IMR-90 (cell line): ENCODE results near the gene ARID3C. TPM values are rescaled to one million over a fixed set of nuclear protein-coding genes. Genes with fewer than 3 reads are reported as not detected.

Experiments
- ATAC-seq: fragments of 200-7000 bp; cut with Tn5 transposase; 2 replicates; pipeline ENCODE4 v1.9.1; 2020; ENCODE audit warnings: low read depth, mild to moderate bottlenecking, moderate library complexity
- BruUV-seq: library from RNA; stranded (reverse); fragments of 400-500 nt; replicated peaks from 2 replicates; lab custom pipeline; 2021; lab: Mats Ljungman, UMichigan
- CTCF ChIA-PET: fragments of 300-600 bp; formaldehyde crosslinking; extraction: SDS; loops from one replicate; lab custom pipeline; 2021; ENCODE audit warnings: antibody characterized with exemption; lab: Yijun Ruan, JAX
- POLR2A ChIA-PET: fragments of 300-600 bp; sonication (Branson Sonifier 250); formaldehyde crosslinking; loops from one replicate; lab custom pipeline; 2022; ENCODE audit warnings: antibody characterized with exemption; ENCODE audit not compliant: unreplicated experiment; lab: Charles Lee
- DNase-seq: peaks from one replicate; pipeline ENCODE4 v3.0.0; 2013
- H2AFZ ChIP-seq: replicated peaks from 2 replicates; pipeline ENCODE3; 2013; ENCODE audit warnings: low read length, mild to moderate bottlenecking; ENCODE audit not compliant: poor library complexity
- H2AK5ac ChIP-seq: 2 replicates; pipeline ENCODE4 v1.6.1; 2013; ENCODE audit warnings: low read depth, low read length, inconsistent platforms
- H2AK9ac ChIP-seq: replicated peaks from 2 replicates; pipeline ENCODE3; 2013; ENCODE audit warnings: mild to moderate bottlenecking, low read depth, low read length, moderate library complexity; ENCODE audit not compliant: poor library complexity
- H2BK120ac ChIP-seq: 2 replicates; pipeline ENCODE4 v1.6.1; 2013; ENCODE audit warnings: low read depth, low read length, inconsistent platforms
- H2BK15ac ChIP-seq: 3 replicates; pipeline ENCODE4 v1.6.1; 2013; ENCODE audit warnings: low read depth, low read length, inconsistent platforms
- H2BK20ac ChIP-seq: 2 replicates; pipeline ENCODE4 v1.6.1; 2013; ENCODE audit warnings: low read depth, mild to moderate bottlenecking, inconsistent platforms, low read length, moderate library complexity
- H2BK5ac ChIP-seq: 2 replicates; pipeline ENCODE4 v1.6.1; 2013; ENCODE audit warnings: mild to moderate bottlenecking, low read depth, low read length, inconsistent platforms; ENCODE audit not compliant: poor library complexity, severe bottlenecking
- H3K14ac ChIP-seq: replicated peaks from 2 replicates; pipeline ENCODE4 v1.6.1; 2013; ENCODE audit warnings: low read depth, low read length, inconsistent platforms
- H3K18ac ChIP-seq: 2 replicates; pipeline ENCODE4 v1.6.1; 2013; ENCODE audit warnings: low read depth, low read length, control low read depth
- H3K23ac ChIP-seq: 2 replicates; pipeline ENCODE4 v1.6.1; 2013; ENCODE audit warnings: low read depth, low read length, inconsistent platforms
- H3K27ac ChIP-seq: 2 replicates; pipeline ENCODE4 v1.5.1; 2013; ENCODE audit warnings: mild to moderate bottlenecking, control low read depth, low read length; ENCODE audit not compliant: insufficient read depth
- H3K27me3 ChIP-seq: 2 replicates; pipeline ENCODE4 v1.6.1; 2013; ENCODE audit warnings: low read length; ENCODE audit not compliant: control insufficient read depth, insufficient read depth
- H3K36me3 ChIP-seq: 2 replicates; pipeline ENCODE4 v1.6.1; 2013; ENCODE audit warnings: low read length, mixed read lengths; ENCODE audit not compliant: control insufficient read depth, insufficient read depth
- H3K4ac ChIP-seq: 2 replicates; pipeline ENCODE4 v1.6.1; 2013; ENCODE audit warnings: low read depth, low read length, inconsistent platforms
- H3K4me1 ChIP-seq: 2 replicates; pipeline ENCODE4 v1.6.1; 2013; ENCODE audit warnings: low read length, mixed read lengths; ENCODE audit not compliant: control insufficient read depth, insufficient read depth
- H3K4me2 ChIP-seq: 2 replicates; pipeline ENCODE4 v1.6.1; 2013; ENCODE audit warnings: low read depth, mild to moderate bottlenecking, control low read depth, low read length, moderate library complexity
- H3K4me3 ChIP-seq: 2 replicates; pipeline ENCODE4 v1.5.1; 2013; ENCODE audit warnings: low read depth, mild to moderate bottlenecking, control low read depth, low read length, moderate library complexity; ENCODE audit not compliant: insufficient read depth
- H3K56ac ChIP-seq: 2 replicates; pipeline ENCODE4 v1.6.1; 2013; ENCODE audit warnings: low read length, inconsistent platforms; ENCODE audit not compliant: insufficient read depth; ENCODE audit errors: extremely low read depth
- H3K79me1 ChIP-seq, 2 experiments: 2 replicates each; pipeline ENCODE4 v1.6.1; 2013; ENCODE audit warnings: low read length in 2 of 2, inconsistent platforms in 1 of 2, low read depth in 1 of 2
- H3K9ac ChIP-seq: 2 replicates; pipeline ENCODE4 v1.6.1; 2013; ENCODE audit warnings: low read depth, low read length, control low read depth
- H3K9me1 ChIP-seq: 2 replicates; pipeline ENCODE4 v1.6.1; 2013; ENCODE audit warnings: low read length, inconsistent platforms; ENCODE audit not compliant: insufficient read depth
- H3K9me3 ChIP-seq: 2 replicates; pipeline ENCODE4 v1.6.1; 2013; ENCODE audit warnings: low read length; ENCODE audit not compliant: control insufficient read depth, insufficient read depth
- H4K20me1 ChIP-seq: 2 replicates; pipeline ENCODE4 v1.6.1; 2013; ENCODE audit warnings: low read length, inconsistent platforms; ENCODE audit not compliant: insufficient read depth
- H4K5ac ChIP-seq: 2 replicates; pipeline ENCODE4 v1.6.1; 2013; ENCODE audit warnings: mild to moderate bottlenecking, low read depth, low read length, control low read depth
- H4K8ac ChIP-seq, 2 experiments: 2 replicates each; pipeline ENCODE4 v1.6.1; 2013; ENCODE audit warnings: low read depth in 2 of 2, low read length in 2 of 2, control low read depth in 1 of 2, inconsistent platforms in 1 of 2
- H4K91ac ChIP-seq: 2 replicates; pipeline ENCODE4 v1.6.1; 2013; ENCODE audit warnings: low read depth, low read length, inconsistent platforms; ENCODE audit not compliant: insufficient read depth
- MXI1 ChIP-seq: IDR thresholded peaks from 2 replicates; pipeline ENCODE4 v1.6.1; 2012; ENCODE audit warnings: low read depth, mild to moderate bottlenecking, low read length, moderate library complexity, borderline replicate concordance
- WGBS, 2 experiments: methylation state at CpG; one replicate each; pipeline versions ENCODE4 v1.1.5 to v1.1.7; 2013; ENCODE audit warnings: missing lambda C conversion rate in 2 of 2; ENCODE audit not compliant: insufficient read length in 1 of 2; ENCODE audit errors: extremely low coverage in 2 of 2; 5-methylcytosine and 5-hydroxymethylcytosine counted together
- dilution Hi-C: fragments of 300-500 bp; cut with HindIII; formaldehyde crosslinking; loops from one replicate; pipeline ENCODE4 v1.14.3; 2018; ENCODE audit warnings: low sequenced_read_pairs; ENCODE audit not compliant: unreplicated experiment
- in situ Hi-C: fragments of 300-500 bp; cut with MboI; formaldehyde crosslinking; loops from 3 replicates; pipeline ENCODE4 v1.14.3; 2019; ENCODE audit warnings: low sequenced_read_pairs, inconsistent platforms, mixed read lengths
- intact Hi-C: fragments of 100-400 bp; cut with micrococcal nuclease; formaldehyde crosslinking; loops from 2 replicates; pipeline ENCODE4 v1.10.0; 2022
- polyA plus RNA-seq, 3 experiments: library from polyadenylated mRNA; depleted of rRNA; stranded (reverse); fragments of >200 nt; gene quantifications; 2 replicates each; pipeline ENCODE4 v1.2.3, GENCODE V29; 2012; ENCODE audit warnings: low replicate concordance in 1 of 3
- total RNA-seq: library from RNA; depleted of rRNA; stranded (reverse); fragments of >200 nt; gene quantifications from 2 replicates; pipeline ENCODE4 v1.2.3, GENCODE V29; 2012

The ARID3C gene
- total and polyA plus RNA-seq, 2 of the 4 experiments (the other 2 are of a cell fraction) = 0.07 TPM; not detected in 1

DNA sequence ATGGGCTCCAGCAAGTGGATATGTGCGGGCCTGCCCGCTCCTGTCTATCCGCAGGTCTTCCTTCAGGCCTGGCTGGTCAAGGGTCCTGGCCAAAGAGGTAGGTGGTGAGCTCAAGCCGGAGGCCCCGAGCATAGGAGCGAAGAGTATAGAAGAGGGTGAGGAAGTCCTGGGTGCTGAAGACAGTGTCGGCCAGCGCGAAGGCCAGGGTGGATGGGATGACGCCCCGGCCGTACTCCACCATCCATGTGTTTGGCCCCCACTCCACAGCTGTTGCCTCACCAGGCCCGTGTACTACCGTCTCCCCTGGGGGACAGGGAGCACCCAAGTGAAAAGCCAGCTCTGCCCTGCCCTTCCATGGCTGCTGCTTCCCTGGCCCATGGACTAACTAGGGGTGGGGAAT is 6.7 kb upstream of the ARID3C start:
- H2BK15ac ChIP-seq = no peak overlapping the region
- peaks cover 6% of the 10 kb centered on the region for H3K36me3 ChIP-seq
- peaks cover 9% of the 10 kb centered on the region; the same call in 1 of the 2 replicates for H4K20me1 ChIP-seq
- H4K91ac ChIP-seq = no peak overlapping the region
- ChIA-PET POLR2A (no interaction called here), CTCF (no interaction called here)
- H3K4ac ChIP-seq = no peak overlapping the region
- no peak overlapping the region for H2AFZ ChIP-seq
- H3K9me1 ChIP-seq = peaks cover 13% of the 10 kb centered on the region; the same call in 1 of the 2 replicates
- peaks cover 4% of the 10 kb centered on the region for H3K4me1 ChIP-seq
- ATAC-seq (no peak), DNase-seq (no peak)
- no peak overlapping the region for H4K5ac ChIP-seq
- in situ Hi-C loops (no loop called here), intact Hi-C loops (no loop called here), dilution Hi-C loops (no loop called here)
- no peak for TF ChIP-seq MXI1
- H2AK9ac ChIP-seq = no peak overlapping the region
- H3K27ac ChIP-seq = no peak overlapping the region
- H2AK5ac ChIP-seq = no peak overlapping the region
- peaks cover 13 to 36% of the 10 kb centered on the region in 2 experiments for H3K79me1 ChIP-seq
- H3K9me3 ChIP-seq = no peaks in the 10 kb centered on the region
- BruUV-seq = no TSS peak
- no peak overlapping the region for H3K23ac ChIP-seq
- H3K56ac ChIP-seq = no peak overlapping the region
- 92% methylated on average over 3 of the region's 14 CpGs; no CpG with 5 or more reads in 1 of the 2 experiments for WGBS, 2 experiments
- peaks cover 7% of the 10 kb centered on the region for H3K27me3 ChIP-seq
- no peak overlapping the region for H3K4me2 ChIP-seq
- no peak overlapping the region for H3K18ac ChIP-seq
- no peak overlapping the region for H3K14ac ChIP-seq
- no peak overlapping the region for H4K8ac ChIP-seq
- no peak overlapping the region for H2BK20ac ChIP-seq
- no peak overlapping the region for H2BK120ac ChIP-seq
- H3K4me3 ChIP-seq = no peak overlapping the region
- H3K9ac ChIP-seq = no peak overlapping the region
- H2BK5ac ChIP-seq = no peak overlapping the region
